Hematopoietic multipotent progenitor cell (in vitro differentiated cells): ENCODE results near the gene POLR1A. TPM values are rescaled to one million over a fixed set of nuclear protein-coding genes. Genes with fewer than 3 reads are reported as not detected.
"Not testable (repeated sequence)": the region's sequence is repeated elsewhere in the genome, so short reads cannot be mapped to it uniquely, and the experiment has no call there.

Experiments used
- DNase-seq, 3 donors: peaks; one replicate each; pipeline ENCODE4 v3.0.0-alpha.2; 2011 to 2015; ENCODE audit warnings: low read depth in 2 of 3, low spot score in 2 of 3
- total RNA-seq: library from RNA; depleted of rRNA; stranded (reverse); fragments of >200 nt; gene quantifications from one replicate; pipeline ENCODE4 v1.2.3, GENCODE V29; 2012

Gene POLR1A
- total RNA-seq, 1 donor, result 19.1 TPM

- DNase-seq, result no peak
Observed at GRCh38 chr2:86001326-86001725, 104.4 kb downstream of the POLR1A start.

GRCh38 chr2:86000938-86001312 is 104.8 kb downstream of the POLR1A start:
- no peak for DNase-seq

GRCh38 chr2:86000131-86000937 is 105.4 kb downstream of the POLR1A start:
- no peak for DNase-seq

- DNase-seq, result peak in 2 of 3 donors; percentile 33 to 70
Observed at GRCh38 chr2:85999061-85999831, 106.4 kb downstream of the POLR1A start.

GRCh38 chr2:85998071-85998991 is 107.4 kb downstream of the POLR1A start:
- DNase-seq, result no peak

- no peak for DNase-seq
Observed at GRCh38 chr2:85997017-85997970, 108.4 kb downstream of the POLR1A start.

GRCh38 chr2:85996591-85996990 is 109.1 kb downstream of the POLR1A start:
- DNase-seq, result peak in 1 of 3 donors; percentile 29

- no peak for DNase-seq
Observed at GRCh38 chr2:85995648-85996529, 109.8 kb downstream of the POLR1A start.

- DNase-seq, result no peak
Observed at GRCh38 chr2:85994897-85995647, 110.6 kb downstream of the POLR1A start.

GRCh38 chr2:85994421-85994777 is 111.3 kb downstream of the POLR1A start:
- no peak for DNase-seq

- DNase-seq, result no peak
Observed at GRCh38 chr2:85992611-85993010, 113.1 kb downstream of the POLR1A start.

- not testable (repeated sequence) for DNase-seq
Observed at GRCh38 chr2:85992053-85992452, 113.6 kb downstream of the POLR1A start.

- no peak for DNase-seq
Observed at GRCh38 chr2:85990084-85990483, 115.6 kb downstream of the POLR1A start.

GRCh38 chr2:85989288-85989865 is 116.3 kb downstream of the POLR1A start:
- DNase-seq, result no peak

- DNase-seq, result no peak
Observed at GRCh38 chr2:85988914-85989270, 116.8 kb downstream of the POLR1A start.

GRCh38 chr2:85988175-85988913 is 117.3 kb downstream of the POLR1A start:
- no peak for DNase-seq
